HEK293T (cell line): ENCODE results near the gene RTN4IP1.

ENCODE experiments used
- ELF4 ChIP-seq: fragments of 450-650 bp; IDR thresholded peaks from 2 replicates; pipeline ENCODE4 v1.6.1; 2017; ENCODE audit warnings: antibody characterized with exemption
- FOXK2 ChIP-seq: fragments of 450-650 bp; IDR thresholded peaks from 2 replicates; pipeline ENCODE4 v1.6.1; 2016; ENCODE audit warnings: mild to moderate bottlenecking
- FOXM1 ChIP-seq: fragments of 450-650 bp; IDR thresholded peaks from 2 replicates; pipeline ENCODE4 v1.6.1; 2017; ENCODE audit warnings: mild to moderate bottlenecking, borderline replicate concordance
- SP1 ChIP-seq: fragments of 450-650 bp; IDR thresholded peaks from 2 replicates; pipeline ENCODE4 v1.6.1; 2017
- SUZ12 ChIP-seq: fragments of 450-650 bp; IDR thresholded peaks from 2 replicates; pipeline ENCODE4 v1.6.1; 2016; ENCODE audit warnings: mild to moderate bottlenecking
- TARDBP ChIP-seq: fragments of 450-650 bp; IDR thresholded peaks from 2 replicates; pipeline ENCODE4 v1.6.1; 2016

- TF ChIP-seq SP1 (no peak), ELF4 (no peak), FOXK2 (no peak), SUZ12 (no peak), TARDBP (no peak), FOXM1 (no peak)
Measured at GRCh38 chr6:106612671-106613416, 16.5 kb downstream of the RTN4IP1 start.
